GM21367 (cell line): ENCODE data around the gene IGF1R.
"Not testable (repeated sequence)": the region's sequence is repeated elsewhere in the genome, so short reads cannot be mapped to it uniquely, and the experiment has no call there.

Source experiments
- ATAC-seq: cut with Tn5 transposase; IDR thresholded peaks from one replicate; pipeline ENCODE4 v1.9.1; 2021; ENCODE audit not compliant: unreplicated experiment

The IGF1R gene

DNA sequence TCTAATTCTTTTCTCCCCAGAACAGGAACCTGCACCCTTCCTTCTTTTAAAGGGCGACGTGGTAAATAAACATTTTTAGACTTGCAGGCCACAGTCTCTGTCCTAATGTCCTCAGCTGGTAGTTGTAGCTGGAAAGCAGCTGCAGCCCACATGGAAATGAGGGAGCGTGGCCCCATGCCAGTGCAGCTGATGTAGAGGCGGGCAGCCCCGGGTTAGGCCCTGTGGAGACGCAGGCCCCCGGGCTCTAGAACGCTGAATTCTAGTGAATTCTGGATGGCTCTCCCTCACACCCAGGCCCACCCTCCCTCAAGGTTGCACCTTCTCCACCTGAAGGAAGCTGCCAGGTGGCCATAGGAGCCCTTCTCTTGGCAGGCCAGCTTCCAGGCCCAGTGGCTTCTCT is 307.0 kb downstream of the IGF1R start:
- ATAC-seq, result no peak

DNA sequence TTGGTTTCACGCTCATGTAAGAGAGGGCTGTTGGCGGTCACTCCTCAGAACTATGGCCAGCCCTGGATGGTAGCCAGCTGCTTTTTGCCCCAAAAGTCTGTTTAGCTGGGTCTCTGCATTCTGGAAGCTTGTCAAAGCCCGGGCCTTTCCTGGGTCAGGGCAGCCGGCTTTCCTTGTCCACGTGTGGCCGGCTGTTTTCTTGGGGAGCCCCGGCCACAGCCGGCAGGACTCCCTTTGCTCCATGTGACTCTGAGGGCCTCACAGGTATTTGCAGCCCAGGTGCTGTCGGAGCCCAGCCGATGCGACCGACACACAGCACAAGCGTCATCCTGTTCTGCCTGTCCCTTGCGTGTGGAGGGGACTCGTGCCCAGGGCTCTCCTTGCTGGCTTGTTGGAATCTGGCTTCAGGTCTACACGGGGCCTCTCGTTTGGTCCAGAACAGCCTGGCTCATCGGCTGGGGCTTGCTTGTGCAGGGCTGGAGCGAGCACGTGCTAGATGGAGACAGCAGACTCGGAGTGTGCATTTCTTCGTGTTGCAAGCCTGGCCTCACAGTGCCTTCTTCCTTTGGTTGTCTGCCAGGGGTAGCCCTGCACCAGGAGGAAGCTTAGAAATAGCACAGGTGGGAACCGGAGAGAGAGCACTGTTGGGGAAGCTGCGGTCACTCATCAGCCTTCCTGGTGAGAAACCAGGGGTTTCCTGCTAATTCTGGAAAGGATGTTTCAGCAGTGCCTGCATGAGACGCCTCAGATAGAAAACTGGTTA is 307.8 kb downstream of the IGF1R start:
- no peak for ATAC-seq

DNA sequence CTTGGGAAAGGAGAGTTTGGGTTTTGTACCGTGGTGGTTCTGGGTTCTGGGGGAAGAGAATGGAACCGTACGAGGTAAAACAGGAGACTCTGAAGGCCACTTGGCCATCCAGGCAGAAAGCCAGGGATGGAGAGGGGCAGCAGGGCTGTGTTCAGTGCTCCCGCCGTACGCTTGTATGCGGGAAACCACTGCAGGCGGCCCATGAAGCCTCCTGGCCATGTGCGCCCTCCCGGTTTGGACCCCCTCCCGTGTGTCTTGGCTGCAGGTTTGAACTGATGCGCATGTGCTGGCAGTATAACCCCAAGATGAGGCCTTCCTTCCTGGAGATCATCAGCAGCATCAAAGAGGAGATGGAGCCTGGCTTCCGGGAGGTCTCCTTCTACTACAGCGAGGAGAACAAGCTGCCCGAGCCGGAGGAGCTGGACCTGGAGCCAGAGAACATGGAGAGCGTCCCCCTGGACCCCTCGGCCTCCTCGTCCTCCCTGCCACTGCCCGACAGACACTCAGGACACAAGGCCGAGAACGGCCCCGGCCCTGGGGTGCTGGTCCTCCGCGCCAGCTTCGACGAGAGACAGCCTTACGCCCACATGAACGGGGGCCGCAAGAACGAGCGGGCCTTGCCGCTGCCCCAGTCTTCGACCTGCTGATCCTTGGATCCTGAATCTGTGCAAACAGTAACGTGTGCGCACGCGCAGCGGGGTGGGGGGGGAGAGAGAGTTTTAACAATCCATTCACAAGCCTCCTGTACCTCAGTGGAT is 308.6 kb downstream of the IGF1R start:
- no peak for ATAC-seq

DNA sequence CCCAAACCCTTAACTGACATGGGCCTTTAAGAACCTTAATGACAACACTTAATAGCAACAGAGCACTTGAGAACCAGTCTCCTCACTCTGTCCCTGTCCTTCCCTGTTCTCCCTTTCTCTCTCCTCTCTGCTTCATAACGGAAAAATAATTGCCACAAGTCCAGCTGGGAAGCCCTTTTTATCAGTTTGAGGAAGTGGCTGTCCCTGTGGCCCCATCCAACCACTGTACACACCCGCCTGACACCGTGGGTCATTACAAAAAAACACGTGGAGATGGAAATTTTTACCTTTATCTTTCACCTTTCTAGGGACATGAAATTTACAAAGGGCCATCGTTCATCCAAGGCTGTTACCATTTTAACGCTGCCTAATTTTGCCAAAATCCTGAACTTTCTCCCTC is 309.3 kb downstream of the IGF1R start:
- no peak for ATAC-seq

DNA sequence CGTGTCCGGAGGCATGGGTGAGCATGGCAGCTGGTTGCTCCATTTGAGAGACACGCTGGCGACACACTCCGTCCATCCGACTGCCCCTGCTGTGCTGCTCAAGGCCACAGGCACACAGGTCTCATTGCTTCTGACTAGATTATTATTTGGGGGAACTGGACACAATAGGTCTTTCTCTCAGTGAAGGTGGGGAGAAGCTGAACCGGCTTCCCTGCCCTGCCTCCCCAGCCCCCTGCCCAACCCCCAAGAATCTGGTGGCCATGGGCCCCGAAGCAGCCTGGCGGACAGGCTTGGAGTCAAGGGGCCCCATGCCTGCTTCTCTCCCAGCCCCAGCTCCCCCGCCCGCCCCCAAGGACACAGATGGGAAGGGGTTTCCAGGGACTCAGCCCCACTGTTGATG is 309.7 kb downstream of the IGF1R start:
- no peak for ATAC-seq

DNA sequence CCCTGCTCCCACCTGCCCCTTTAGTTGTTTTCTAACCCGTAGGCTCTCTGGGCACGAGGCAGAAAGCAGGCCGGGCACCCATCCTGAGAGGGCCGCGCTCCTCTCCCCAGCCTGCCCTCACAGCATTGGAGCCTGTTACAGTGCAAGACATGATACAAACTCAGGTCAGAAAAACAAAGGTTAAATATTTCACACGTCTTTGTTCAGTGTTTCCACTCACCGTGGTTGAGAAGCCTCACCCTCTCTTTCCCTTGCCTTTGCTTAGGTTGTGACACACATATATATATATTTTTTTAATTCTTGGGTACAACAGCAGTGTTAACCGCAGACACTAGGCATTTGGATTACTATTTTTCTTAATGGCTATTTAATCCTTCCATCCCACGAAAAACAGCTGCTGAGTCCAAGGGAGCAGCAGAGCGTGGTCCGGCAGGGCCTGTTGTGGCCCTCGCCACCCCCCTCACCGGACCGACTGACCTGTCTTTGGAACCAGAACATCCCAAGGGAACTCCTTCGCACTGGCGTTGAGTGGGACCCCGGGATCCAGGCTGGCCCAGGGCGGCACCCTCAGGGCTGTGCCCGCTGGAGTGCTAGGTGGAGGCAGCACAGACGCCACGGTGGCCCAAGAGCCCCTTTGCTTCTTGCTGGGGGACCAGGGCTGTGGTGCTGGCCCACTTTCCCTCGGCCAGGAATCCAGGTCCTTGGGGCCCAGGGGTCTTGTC is 310.7 kb downstream of the IGF1R start:
- no peak for ATAC-seq

DNA sequence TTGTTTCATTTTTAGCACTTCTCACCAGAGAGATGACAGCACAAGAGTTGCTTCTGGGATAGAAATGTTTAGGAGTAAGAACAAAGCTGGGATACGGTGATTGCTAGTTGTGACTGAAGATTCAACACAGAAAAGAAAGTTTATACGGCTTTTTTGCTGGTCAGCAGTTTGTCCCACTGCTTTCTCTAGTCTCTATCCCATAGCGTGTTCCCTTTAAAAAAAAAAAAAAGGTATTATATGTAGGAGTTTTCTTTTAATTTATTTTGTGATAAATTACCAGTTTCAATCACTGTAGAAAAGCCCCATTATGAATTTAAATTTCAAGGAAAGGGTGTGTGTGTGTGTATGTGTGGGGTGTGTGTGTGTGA is 311.3 kb downstream of the IGF1R start:
- no peak for ATAC-seq

DNA sequence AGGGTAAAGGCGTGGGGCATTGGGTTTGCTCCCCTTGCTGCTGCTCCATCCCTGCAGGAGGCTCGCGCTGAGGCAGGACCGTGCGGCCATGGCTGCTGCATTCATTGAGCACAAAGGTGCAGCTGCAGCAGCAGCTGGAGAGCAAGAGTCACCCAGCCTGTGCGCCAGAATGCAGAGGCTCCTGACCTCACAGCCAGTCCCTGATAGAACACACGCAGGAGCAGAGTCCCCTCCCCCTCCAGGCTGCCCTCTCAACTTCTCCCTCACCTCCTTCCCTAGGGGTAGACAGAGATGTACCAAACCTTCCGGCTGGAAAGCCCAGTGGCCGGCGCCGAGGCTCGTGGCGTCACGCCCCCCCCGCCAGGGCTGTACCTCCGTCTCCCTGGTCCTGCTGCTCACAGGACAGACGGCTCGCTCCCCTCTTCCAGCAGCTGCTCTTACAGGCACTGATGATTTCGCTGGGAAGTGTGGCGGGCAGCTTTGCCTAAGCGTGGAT is 312.3 kb downstream of the IGF1R start:
- no peak for ATAC-seq

DNA sequence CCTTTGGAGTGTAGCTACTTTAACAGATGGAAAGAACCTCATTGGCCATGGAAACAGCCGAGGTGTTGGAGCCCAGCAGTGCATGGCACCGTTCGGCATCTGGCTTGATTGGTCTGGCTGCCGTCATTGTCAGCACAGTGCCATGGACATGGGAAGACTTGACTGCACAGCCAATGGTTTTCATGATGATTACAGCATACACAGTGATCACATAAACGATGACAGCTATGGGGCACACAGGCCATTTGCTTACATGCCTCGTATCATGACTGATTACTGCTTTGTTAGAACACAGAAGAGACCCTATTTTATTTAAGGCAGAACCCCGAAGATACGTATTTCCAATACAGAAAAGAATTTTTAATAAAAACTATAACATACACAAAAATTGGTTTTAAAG is 315.1 kb downstream of the IGF1R start:
- no peak for ATAC-seq

DNA sequence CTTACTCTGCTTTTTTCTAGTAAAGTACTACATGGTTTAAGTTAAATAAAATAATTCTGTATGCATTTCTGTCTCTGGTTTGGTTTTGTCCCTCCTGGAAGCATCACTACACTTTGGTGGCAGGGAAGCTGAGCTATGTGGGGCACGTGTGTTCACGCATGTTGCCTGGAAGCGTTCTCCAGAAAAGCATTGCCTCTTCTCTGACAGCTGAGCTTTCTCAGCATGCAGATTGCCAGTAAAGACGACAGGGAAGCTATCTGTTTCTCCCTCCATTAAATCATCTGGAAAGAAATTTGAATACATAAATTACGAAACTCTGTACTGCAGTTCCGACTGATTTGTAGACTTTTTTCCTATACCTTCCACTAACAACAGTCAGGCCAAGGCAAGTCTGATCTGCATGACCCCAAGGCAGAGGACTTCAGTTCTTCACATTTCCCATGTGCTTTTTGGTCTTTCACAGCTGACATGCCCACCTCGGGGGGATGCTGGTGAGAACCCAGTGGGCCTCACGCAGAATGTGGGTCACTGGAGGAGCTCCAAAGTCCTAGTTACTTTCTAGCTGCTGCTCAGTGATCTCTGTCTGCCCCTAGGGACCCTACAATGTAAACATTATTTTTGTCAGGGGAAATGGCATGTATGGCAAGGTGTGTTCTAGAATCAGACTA is 316.3 kb downstream of the IGF1R start:
- no peak for ATAC-seq

DNA sequence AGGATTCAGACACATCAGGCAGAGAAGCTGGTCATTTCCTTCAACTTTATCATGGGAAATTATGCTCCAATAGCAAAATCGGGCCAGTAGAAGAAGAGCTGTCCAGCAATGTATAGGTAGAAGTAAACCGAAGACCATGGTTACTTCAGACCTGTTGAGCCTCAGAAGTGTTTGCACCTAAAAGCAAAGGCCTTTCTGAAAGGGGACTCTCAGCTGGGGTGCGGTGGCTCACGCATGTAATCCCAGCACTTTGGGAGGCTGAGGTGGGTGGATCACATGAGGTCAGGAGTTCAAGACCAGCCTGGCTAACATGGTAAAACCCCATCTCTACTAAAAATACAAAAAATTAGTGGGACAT is 316.8 kb downstream of the IGF1R start:
- ATAC-seq, result not testable (repeated sequence)

DNA sequence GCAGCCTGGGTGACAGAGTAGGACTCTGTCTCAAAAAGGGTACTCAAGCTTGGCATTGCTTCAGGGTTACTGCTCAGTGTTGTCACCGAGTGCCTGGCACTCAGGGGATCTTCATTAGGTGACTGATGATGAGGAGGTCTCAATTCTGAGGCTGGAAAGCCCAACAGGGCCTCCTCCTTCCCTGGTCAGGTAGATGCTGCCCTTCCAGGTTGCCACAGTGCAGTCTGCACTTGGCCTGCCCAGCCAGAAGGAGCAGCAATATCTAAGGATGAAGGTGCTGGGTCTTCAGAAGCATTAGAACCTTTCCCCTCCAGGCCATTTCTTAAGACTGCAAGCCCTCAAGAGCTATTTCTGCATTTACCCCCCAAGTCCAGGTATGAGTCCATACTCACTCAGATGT is 317.3 kb downstream of the IGF1R start:
- ATAC-seq, result no peak

DNA sequence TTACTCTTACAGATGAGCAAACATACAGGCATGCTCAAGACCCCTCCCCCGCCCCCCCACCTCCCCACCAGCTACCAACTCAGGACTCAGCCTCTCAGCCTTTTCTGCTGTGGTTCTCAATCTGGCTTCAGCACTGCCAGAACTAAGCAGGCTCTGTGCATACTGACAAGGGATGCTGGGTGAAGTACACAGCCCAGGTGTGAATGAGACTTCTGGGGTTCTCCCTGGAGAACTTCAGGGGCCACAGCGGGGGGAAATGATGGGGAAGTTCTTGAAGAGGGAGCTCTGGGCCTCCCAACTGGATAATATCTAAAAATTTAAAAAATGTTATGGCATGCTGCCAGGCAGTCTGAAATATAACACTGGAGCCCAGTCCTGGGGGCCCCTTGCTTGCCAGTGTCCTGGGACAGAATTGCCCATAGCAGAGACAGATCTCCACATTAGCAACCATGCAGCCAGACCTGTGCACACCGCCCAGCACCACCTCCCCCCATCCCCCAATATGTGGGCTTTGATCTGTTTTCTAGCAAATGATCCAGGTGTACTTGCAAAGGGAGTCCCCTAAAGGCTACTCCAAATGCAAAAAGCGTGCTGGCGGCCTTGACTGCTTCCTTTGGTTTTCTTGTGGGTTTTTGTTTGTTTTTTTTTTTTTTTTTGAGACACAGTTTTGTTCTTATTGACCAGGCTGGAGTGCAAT is 317.9 kb downstream of the IGF1R start:
- no peak for ATAC-seq

DNA sequence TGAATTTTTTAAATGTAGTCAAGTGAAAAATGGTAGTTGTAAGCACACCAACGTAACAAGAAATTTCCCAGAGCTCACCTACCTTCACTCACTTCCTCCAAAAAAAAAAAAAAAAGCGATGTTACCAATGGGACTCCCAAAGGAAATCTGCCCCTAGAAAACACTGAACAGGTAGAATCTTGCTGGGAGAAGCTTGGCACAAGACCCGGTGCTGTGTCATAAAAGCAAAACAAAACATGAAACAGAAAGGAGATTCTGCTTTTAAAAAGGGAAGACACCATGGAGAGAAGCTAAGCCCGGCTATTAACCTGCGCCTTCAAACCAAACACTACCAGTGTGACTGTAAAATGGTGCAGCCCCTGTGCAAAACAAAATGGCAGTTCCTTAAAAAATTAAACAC is 318.8 kb downstream of the IGF1R start:
- ATAC-seq, result no peak

DNA sequence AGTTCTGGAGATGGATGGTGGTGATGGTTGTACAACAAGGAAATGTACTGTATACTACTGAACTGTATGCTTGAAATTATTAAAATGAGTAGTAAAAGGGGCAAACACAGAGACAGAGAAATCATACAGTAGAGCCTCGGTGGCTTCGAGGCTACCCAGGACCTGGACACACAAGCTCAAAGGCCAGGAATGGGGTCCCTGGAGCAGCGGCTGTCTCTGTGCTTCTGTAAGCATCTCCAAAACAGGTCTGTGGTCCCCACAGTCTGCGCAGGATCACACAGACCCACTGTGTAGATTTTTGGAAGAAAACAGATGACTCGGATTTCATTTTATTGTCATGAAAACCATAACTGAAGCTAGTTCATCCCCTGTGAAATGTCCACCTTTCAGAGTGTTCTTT is 319.6 kb downstream of the IGF1R start:
- ATAC-seq, result no peak

DNA sequence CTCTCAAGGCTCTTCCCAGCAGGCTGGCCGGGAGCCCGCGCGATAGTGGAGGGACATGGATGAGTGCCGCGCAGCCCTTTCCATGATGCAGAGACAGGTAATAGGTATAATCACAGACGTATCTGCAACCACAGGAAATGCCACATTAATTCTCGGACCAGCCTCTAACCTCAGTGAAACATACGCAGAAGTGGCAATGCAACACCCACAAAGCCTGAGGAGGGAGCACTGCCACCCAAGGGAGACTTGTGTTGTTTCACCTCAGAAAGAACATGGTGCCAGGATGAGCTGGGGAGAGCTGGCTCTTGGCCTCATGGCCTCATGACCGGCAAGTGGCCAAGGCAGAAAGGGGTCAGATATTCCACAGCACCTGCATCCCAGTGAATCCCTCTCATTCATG is 320.2 kb downstream of the IGF1R start:
- ATAC-seq, result no peak

DNA sequence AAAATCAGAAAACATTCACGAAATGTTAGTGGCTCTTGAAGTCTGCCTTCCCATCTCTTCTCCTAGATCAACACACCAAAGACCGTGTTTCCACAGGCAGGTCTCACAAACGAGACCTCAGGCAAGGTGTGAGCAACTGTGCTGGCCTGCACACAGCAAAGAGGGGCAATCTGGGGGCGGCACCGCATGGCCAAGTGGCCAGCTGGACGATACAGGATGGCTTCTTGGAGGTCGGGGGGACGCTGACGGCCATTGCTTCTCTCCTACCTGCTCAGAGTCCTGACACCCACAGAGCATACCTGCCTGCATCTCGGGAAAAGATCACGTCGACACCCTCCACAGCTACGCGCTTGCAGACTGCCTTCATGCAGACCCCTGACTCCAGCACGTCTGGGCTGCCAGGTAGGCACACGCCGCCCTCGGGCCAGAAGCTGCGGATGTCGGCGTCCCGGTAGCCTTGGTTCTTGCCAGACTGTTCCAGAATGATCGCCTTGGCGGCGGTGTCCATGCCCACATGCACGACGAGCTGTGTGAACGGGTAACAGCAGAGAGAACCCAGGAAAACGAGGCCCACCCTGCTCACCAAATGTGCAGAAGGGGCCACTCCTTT is 320.9 kb downstream of the IGF1R start:
- ATAC-seq, result no peak

DNA sequence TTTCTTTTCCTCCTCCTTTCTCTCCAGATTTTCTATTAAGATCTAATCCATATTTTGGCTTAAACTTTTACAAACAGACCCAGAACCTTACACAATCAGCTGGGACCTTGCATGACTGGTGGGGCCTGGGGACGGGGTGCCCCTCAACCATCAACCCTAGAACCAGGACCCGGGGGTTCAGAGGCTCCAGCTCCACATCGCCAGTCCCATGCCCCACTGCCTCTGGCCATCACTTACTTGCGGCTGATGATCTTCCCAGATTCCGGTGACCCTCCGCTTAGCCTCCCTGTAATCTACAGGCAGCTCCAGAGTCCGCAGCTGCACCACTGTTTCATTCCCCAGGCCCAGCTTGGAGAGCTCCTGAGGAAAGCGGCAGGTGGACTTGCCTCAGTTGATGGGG is 322.5 kb downstream of the IGF1R start:
- ATAC-seq, result no peak

DNA sequence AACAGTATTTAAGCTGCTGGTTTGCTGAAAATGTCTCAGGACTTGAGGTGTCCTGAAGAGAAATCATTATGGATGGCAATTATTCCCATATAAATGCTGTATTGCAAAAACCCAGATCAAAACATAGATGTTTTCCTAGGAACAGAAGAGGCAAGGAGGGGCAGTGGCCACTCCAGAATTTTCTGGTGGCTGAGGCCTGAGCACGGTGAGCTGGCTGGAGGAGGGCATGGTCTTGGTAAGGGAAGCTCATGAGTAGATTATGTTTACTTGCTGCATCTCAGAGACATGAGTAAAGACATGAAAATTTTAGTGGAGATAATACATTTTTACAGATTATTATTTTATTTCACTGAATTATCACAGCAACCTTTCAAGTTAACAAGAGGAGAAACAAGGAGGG is 328.2 kb downstream of the IGF1R start:
- ATAC-seq, result no peak

DNA sequence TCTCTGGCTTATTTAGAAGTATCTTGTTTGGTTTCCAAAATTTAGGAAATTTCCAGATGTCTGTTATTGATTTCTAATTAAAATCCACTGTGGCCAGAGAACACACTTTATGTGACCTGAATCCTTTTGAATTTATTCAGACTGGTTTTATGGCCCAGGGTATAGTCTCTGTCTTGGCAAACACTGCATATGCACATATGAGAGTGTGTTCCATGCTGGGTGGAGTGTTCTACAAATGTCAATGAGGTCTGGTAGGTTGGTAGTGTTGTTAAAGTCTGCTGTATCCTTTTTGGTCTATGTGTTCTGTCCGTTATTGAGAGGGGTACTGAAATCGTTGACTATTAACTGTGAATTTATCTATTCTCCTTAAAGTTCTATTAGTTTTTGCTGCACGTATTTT is 329.1 kb downstream of the IGF1R start:
- no peak for ATAC-seq
